GM12891 (cell line): ENCODE results near the gene KARS1.
A peak's percentile ranks its signal among the peaks of the same experiment; 100 is the strongest.

Experiments used
- DNase-seq: peaks from one replicate; pipeline ENCODE4 v3.0.0; 2011; ENCODE audit warnings: low spot score; ENCODE audit not compliant: insufficient read length
- FAIRE-seq: peaks from 2 replicates; lab custom pipeline; 2011; peaks lifted over from hg19 to GRCh38; lab: Jason Lieb, UNC
- PAX5 ChIP-seq: IDR thresholded peaks from 2 replicates; pipeline ENCODE4 v1.6.1; 2011; ENCODE audit warnings: low read length, moderate library complexity, mild to moderate bottlenecking; ENCODE audit not compliant: insufficient read depth, severe bottlenecking
- POLR2A ChIP-seq: IDR thresholded peaks from 2 replicates; pipeline ENCODE4 v1.6.1; 2011; ENCODE audit warnings: low read depth, low read length, control low read depth
- POLR2AphosphoS5 ChIP-seq: IDR thresholded peaks from 2 replicates; pipeline ENCODE4 v1.6.1; 2011; ENCODE audit warnings: low read depth, low read length, control low read depth
- POU2F2 ChIP-seq: IDR thresholded peaks from 2 replicates; pipeline ENCODE4 v1.6.1; 2011; ENCODE audit warnings: low read depth, mild to moderate bottlenecking, control low read depth, low read length, moderate library complexity
- SPI1 ChIP-seq: IDR thresholded peaks from 2 replicates; pipeline ENCODE4 v1.6.1; 2011; ENCODE audit warnings: low read depth, low read length, control low read depth
- TAF1 ChIP-seq: IDR thresholded peaks from 2 replicates; pipeline ENCODE4 v1.6.1; 2011; ENCODE audit warnings: low read depth, low read length, control low read depth

Gene KARS1

GRCh38 chr16:75658175-75658574, 10.7 kb upstream of the KARS1 start:
- DNase-seq = no peak
- TF ChIP-seq POLR2A = peak; percentile 51; the same call in 1 of the 2 replicates
- TF ChIP-seq SPI1 = no peak
- peak; percentile 64 for TF ChIP-seq POLR2AphosphoS5
- FAIRE-seq = no peak

GRCh38 chr16:75653922-75654321, 6.5 kb upstream of the KARS1 start:
- no peak for FAIRE-seq
- DNase-seq = no peak
- no peak for TF ChIP-seq SPI1
- no peak for TF ChIP-seq PAX5
- TF ChIP-seq TAF1 = no peak

GRCh38 chr16:75648265-75649076, 1.0 kb upstream of the KARS1 start:
- DNase-seq (peak; percentile 45), FAIRE-seq (peak; percentile 77)
- peak; percentile 65 for TF ChIP-seq POLR2A
- peak; percentile 56; the same call in 1 of the 2 replicates for TF ChIP-seq TAF1
- TF ChIP-seq PAX5 = no peak
- no peak for TF ChIP-seq POLR2AphosphoS5
- TF ChIP-seq POU2F2 = peak; percentile 39; the same call in 1 of the 2 replicates

- no peak for TF ChIP-seq TAF1
- no peak for TF ChIP-seq SPI1
- TF ChIP-seq POLR2A = no peak
- TF ChIP-seq POU2F2 = no peak
- TF ChIP-seq PAX5 = no peak
- no peak for TF ChIP-seq POLR2AphosphoS5
- FAIRE-seq (no peak), DNase-seq (no peak)
These were observed 363 bp downstream of the KARS1 start for GRCh38 chr16:75647112-75647491.

GRCh38 chr16:75644240-75645012, 3.0 kb downstream of the KARS1 start:
- no peak for FAIRE-seq
- no peak for DNase-seq
- TF ChIP-seq TAF1 (no peak), POLR2AphosphoS5 (no peak), POLR2A (no peak), POU2F2 (no peak), SPI1 (no peak), PAX5 (no peak)

- no peak for TF ChIP-seq SPI1
- no peak for TF ChIP-seq POLR2A
- TF ChIP-seq PAX5 = no peak
- no peak for TF ChIP-seq POLR2AphosphoS5
- TF ChIP-seq POU2F2 = no peak
- TF ChIP-seq TAF1 = no peak
- FAIRE-seq (no peak), DNase-seq (no peak)
These were observed 6.9 kb downstream of the KARS1 start for GRCh38 chr16:75640598-75640997.

GRCh38 chr16:75635036-75635435, 12.4 kb downstream of the KARS1 start:
- FAIRE-seq (no peak), DNase-seq (no peak)
- TF ChIP-seq POLR2A (no peak), SPI1 (no peak)

GRCh38 chr16:75632857-75633256, 14.6 kb downstream of the KARS1 start:
- FAIRE-seq (no peak), DNase-seq (no peak)
- no peak for TF ChIP-seq POU2F2

- no peak for FAIRE-seq
- no peak for TF ChIP-seq SPI1
- TF ChIP-seq POLR2A = 0 out of 2 replicates have a peak, but pooled peaks have one; percentile 38
These were observed 17.4 kb downstream of the KARS1 start for GRCh38 chr16:75630052-75630451.

GRCh38 chr16:75629132-75629531, 18.3 kb downstream of the KARS1 start:
- no peak for DNase-seq
- no peak for FAIRE-seq
- TF ChIP-seq POU2F2 = no peak
- TF ChIP-seq PAX5 = no peak
- TF ChIP-seq POLR2A = no peak
- TF ChIP-seq SPI1 = no peak
- TF ChIP-seq POLR2AphosphoS5 = no peak
- TF ChIP-seq TAF1 = no peak

More at GRCh38 chr16:75630052-75630451, 17.4 kb downstream of the KARS1 start:
- DNase-seq = no peak
